GM12864 (cell line): Measurements from ENCODE around the gene IL34.

Experiments
- DNase-seq: peaks from one replicate; pipeline ENCODE4 v3.0.0-alpha.2; 2011; ENCODE audit warnings: low read depth
- H3K4me3 ChIP-seq: 2 replicates; pipeline ENCODE4 v1.5.1; 2011; ENCODE audit warnings: mild to moderate bottlenecking, low read depth, low read length, control low read depth
- CTCF ChIP-seq: IDR thresholded peaks from 2 replicates; pipeline ENCODE4 v1.5.1; 2011; ENCODE audit warnings: low read depth, mild to moderate bottlenecking, moderate library complexity, low read length, control low read depth, inconsistent platforms; ENCODE audit errors: missing control alignments

Gene IL34

DNA sequence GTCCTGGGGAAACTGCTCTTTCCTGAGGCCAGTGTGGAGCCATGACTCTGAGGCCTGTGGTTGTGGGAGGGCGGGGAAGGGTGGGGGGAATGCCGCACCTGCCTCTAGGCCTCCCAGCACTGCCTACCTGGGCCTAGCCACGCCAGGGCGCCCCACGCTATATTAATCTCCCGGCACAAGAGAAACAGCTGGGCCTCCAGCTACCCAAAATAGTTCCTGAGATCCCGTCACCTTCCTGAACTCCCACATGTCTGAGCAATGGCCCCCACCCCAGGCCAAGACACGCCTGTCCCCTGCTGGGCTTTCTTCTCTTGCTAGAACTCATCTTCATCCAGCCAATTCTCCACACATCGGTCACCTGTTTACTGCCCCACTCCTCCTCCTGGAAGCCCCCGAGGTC lies 52.5 kb downstream of the IL34 start:
- no peak for TF ChIP-seq CTCF
- DNase-seq: no peak

GRCh38 chr16:70699696-70700095 lies 53.3 kb downstream of the IL34 start:
- H3K4me3 ChIP-seq: no peak overlapping the region
- DNase-seq: no peak
- no peak for TF ChIP-seq CTCF

More for the DNA sequence above, 52.5 kb downstream of the IL34 start:
- no peak overlapping the region for H3K4me3 ChIP-seq

- H3K4me3 ChIP-seq: no peak overlapping the region
- no peak for DNase-seq
- TF ChIP-seq CTCF: no peak
These were observed 54.0 kb downstream of the IL34 start for GRCh38 chr16:70700101-70701020.

GRCh38 chr16:70701036-70701435 lies 54.7 kb downstream of the IL34 start:
- no peak overlapping the region for H3K4me3 ChIP-seq
- TF ChIP-seq CTCF: no peak
- DNase-seq: no peak

DNA sequence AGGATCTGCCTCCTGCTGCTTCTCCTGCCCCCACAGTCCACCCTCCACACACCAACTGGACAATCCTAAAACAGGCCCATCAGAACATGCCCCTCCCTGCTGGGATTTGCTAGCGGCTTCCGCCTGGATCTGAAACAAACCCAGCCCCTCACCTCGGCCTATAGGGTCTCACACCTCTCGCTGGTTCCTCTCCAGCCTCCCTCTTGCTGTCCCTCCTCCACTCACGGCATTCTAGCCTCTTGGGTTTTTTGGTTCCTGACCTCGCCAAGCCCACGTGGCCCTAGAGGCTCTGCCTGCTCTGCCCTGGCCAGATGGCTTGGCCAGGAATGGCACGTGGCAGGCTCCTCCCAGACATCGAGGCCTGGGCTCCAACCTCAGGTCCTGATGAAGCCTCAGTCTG lies 55.2 kb downstream of the IL34 start:
- no peak overlapping the region for H3K4me3 ChIP-seq
- TF ChIP-seq CTCF: no peak
- DNase-seq: no peak

- DNase-seq: no peak
- H3K4me3 ChIP-seq: no peak overlapping the region
- TF ChIP-seq CTCF: no peak
These were observed 55.6 kb downstream of the IL34 start for GRCh38 chr16:70701998-70702397.

DNA sequence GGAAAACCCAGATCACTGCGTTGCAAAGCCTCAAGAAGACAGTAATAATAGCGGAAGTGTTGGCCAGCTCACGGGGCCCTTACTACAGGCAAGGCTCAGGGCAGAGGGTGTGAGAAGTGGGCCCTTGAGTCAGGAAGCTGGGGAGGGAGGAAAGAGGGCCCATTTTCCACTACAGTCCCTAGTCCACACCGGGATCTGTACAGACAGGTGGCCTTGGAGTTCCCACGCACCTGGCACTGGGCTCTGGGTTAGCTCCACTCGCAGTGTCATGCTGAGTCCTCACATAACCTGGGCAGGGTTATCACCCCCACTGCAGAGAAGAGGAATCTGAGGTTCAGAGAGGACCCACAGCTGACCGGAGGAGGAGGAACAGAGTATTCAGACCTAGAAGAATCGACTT lies 56.3 kb downstream of the IL34 start:
- no peak for TF ChIP-seq CTCF
- no peak overlapping the region for H3K4me3 ChIP-seq
- no peak for DNase-seq
